Endodermal cell (in vitro differentiated cells): Measurements from ENCODE around the gene FAAP100. TPM values are rescaled to one million over a fixed set of nuclear protein-coding genes. Genes with fewer than 3 reads are reported as not detected.

Source experiments
- DNase-seq: peaks from one replicate; pipeline ENCODE4 v3.0.0-alpha.2; 2017
- H3K27ac ChIP-seq: 2 replicates; pipeline ENCODE4 v1.5.1; 2013; ENCODE audit warnings: mild to moderate bottlenecking, low read depth, low read length, moderate library complexity
- H3K27me3 ChIP-seq: 2 replicates; pipeline ENCODE4 v1.6.1; 2013; ENCODE audit warnings: mild to moderate bottlenecking, low read length, moderate library complexity; ENCODE audit not compliant: insufficient read depth, control insufficient read depth, poor library complexity, severe bottlenecking
- H3K36me3 ChIP-seq: 2 replicates; pipeline ENCODE4 v1.7.0; 2013; ENCODE audit warnings: mild to moderate bottlenecking, low read length, moderate library complexity; ENCODE audit not compliant: control insufficient read depth, insufficient read depth
- H3K4me1 ChIP-seq: one replicate; pipeline ENCODE4 v1.7.0; 2013; ENCODE audit warnings: low read length; ENCODE audit not compliant: control insufficient read depth, insufficient read depth
- H3K4me3 ChIP-seq: 2 replicates; pipeline ENCODE4 v1.5.1; 2013; ENCODE audit warnings: mild to moderate bottlenecking, low read length, moderate library complexity
- H3K9ac ChIP-seq: 2 replicates; pipeline ENCODE4 v1.6.1; 2013; ENCODE audit warnings: mild to moderate bottlenecking, low read length, moderate library complexity; ENCODE audit not compliant: poor library complexity, severe bottlenecking; ENCODE audit errors: extremely low read depth
- H3K9me3 ChIP-seq: 2 replicates; pipeline ENCODE4 v1.6.1; 2013; ENCODE audit warnings: mild to moderate bottlenecking, low read length, moderate library complexity; ENCODE audit not compliant: control insufficient read depth
- H3K27ac Mint-ChIP-seq: 2 replicates; pipeline ENCODE4 v1.8.0; 2020; ENCODE audit warnings: mixed read lengths
- H3K27me3 Mint-ChIP-seq: 2 replicates; pipeline ENCODE4 v1.8.0; 2021; ENCODE audit warnings: mild to moderate bottlenecking, mixed read lengths; ENCODE audit not compliant: insufficient read depth
- H3K36me3 Mint-ChIP-seq: 2 replicates; pipeline ENCODE4 v1.8.0; 2020; ENCODE audit warnings: low read depth, mixed read lengths
- H3K4me1 Mint-ChIP-seq: 2 replicates; pipeline ENCODE4 v1.8.0; 2020; ENCODE audit warnings: mixed read lengths
- H3K4me3 Mint-ChIP-seq: 2 replicates; pipeline ENCODE4 v1.8.0; 2020; ENCODE audit warnings: mild to moderate bottlenecking, moderate library complexity, mixed read lengths
- H3K9me3 Mint-ChIP-seq: 2 replicates; pipeline ENCODE4 v1.8.0; 2020; ENCODE audit warnings: mild to moderate bottlenecking, mixed read lengths
- WGBS, 2 experiments: methylation state at CpG; one replicate each; pipeline versions ENCODE4 v1.1.5 to v1.1.7; 2013; ENCODE audit warnings: missing lambda C conversion rate in 2 of 2, mixed read lengths in 1 of 2; ENCODE audit not compliant: insufficient coverage in 1 of 2, insufficient read length in 1 of 2; 5-methylcytosine and 5-hydroxymethylcytosine counted together
- total RNA-seq, 2 donors: library from RNA; stranded (reverse); fragmentation: NEBNext Ultra II Directional in 1 of 2; extraction: Animal tissue kit (Norgen Biotek cat#: 25700) in 1 of 2; gene quantifications; 2 replicates in 1 of 2; 3 replicates in 1 of 2; pipeline ENCODE4 v1.2.1, GENCODE V29; 2021
- TF ChIP-seq, protein P1 (sequence below): fragments of 200-600 bp; sonication (generic); conservative IDR thresholded peaks from 2 replicates; pipeline ENCODE4 v1.5.0; 2021; ENCODE audit warnings: antibody characterized with exemption, mild to moderate bottlenecking

Gene FAAP100
- total RNA-seq, 2 donors from 2014 or later = 34.5 to 39.5 TPM

GRCh38 chr17:81556863-81557262 is 4.7 kb upstream of the FAAP100 start:
- Mint-ChIP-seq H3K4me1 (peaks cover 5% of the 10 kb centered on the region), H3K36me3 (peaks cover 27% of the 10 kb centered on the region), H3K27me3 (no peaks in the 10 kb centered on the region), H3K4me3 (no peak overlapping the region), H3K9me3 (no peaks in the 10 kb centered on the region), H3K27ac (no peak overlapping the region)
- Histone ChIP-seq H3K9ac (no peak overlapping the region), H3K4me1 (peaks cover 3% of the 10 kb centered on the region), H3K27ac (no peak overlapping the region), H3K4me3 (no peak overlapping the region), H3K9me3 (no peaks in the 10 kb centered on the region), H3K27me3 (no peaks in the 10 kb centered on the region), H3K36me3 (peaks cover 38% of the 10 kb centered on the region)
- DNase-seq = no peak
- TF ChIP-seq, protein P1, sequence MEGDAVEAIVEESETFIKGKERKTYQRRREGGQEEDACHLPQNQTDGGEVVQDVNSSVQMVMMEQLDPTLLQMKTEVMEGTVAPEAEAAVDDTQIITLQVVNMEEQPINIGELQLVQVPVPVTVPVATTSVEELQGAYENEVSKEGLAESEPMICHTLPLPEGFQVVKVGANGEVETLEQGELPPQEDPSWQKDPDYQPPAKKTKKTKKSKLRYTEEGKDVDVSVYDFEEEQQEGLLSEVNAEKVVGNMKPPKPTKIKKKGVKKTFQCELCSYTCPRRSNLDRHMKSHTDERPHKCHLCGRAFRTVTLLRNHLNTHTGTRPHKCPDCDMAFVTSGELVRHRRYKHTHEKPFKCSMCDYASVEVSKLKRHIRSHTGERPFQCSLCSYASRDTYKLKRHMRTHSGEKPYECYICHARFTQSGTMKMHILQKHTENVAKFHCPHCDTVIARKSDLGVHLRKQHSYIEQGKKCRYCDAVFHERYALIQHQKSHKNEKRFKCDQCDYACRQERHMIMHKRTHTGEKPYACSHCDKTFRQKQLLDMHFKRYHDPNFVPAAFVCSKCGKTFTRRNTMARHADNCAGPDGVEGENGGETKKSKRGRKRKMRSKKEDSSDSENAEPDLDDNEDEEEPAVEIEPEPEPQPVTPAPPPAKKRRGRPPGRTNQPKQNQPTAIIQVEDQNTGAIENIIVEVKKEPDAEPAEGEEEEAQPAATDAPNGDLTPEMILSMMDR = no peak
- WGBS, 2 experiments = 94 to 96% methylated on average over 4 to 6 of the region's 6 CpGs

- Mint-ChIP-seq H3K9me3 (no peaks in the 10 kb centered on the region), H3K36me3 (peaks cover 22% of the 10 kb centered on the region), H3K4me3 (no peak overlapping the region), H3K27ac (no peak overlapping the region), H3K27me3 (no peaks in the 10 kb centered on the region), H3K4me1 (peaks cover 8% of the 10 kb centered on the region)
- 87 to 95% methylated on average over 8 to 9 of the region's 9 CpGs for WGBS, 2 experiments
- Histone ChIP-seq H3K9me3 (no peaks in the 10 kb centered on the region), H3K4me1 (peaks cover 3% of the 10 kb centered on the region), H3K27ac (no peak overlapping the region), H3K4me3 (no peak overlapping the region), H3K9ac (no peak overlapping the region), H3K36me3 (peaks cover 32% of the 10 kb centered on the region), H3K27me3 (no peaks in the 10 kb centered on the region)
- DNase-seq = no peak
- TF ChIP-seq, protein P1 = no peak
Measured at GRCh38 chr17:81556175-81556691, 4.1 kb upstream of the FAAP100 start.

- DNase-seq = no peak
- H3K9ac ChIP-seq = peak overlapping the region; percentile 36
- peaks cover 3% of the 10 kb centered on the region for H3K4me1 ChIP-seq
- Mint-ChIP-seq H3K4me1 (peaks cover 10% of the 10 kb centered on the region), H3K27ac (peak overlapping the region; percentile 90), H3K36me3 (peaks cover 26% of the 10 kb centered on the region), H3K4me3 (peak overlapping the region; percentile 79), H3K27me3 (no peaks in the 10 kb centered on the region), H3K9me3 (no peaks in the 10 kb centered on the region)
- H3K36me3 ChIP-seq = peaks cover 32% of the 10 kb centered on the region
- 66 to 79% methylated on average over 19 to 24 of the region's 24 CpGs for WGBS, 2 experiments
- TF ChIP-seq, protein P1 = no peak
- peak overlapping the region; percentile 95 for H3K4me3 ChIP-seq
- H3K27me3 ChIP-seq = no peaks in the 10 kb centered on the region
- H3K27ac ChIP-seq = peak overlapping the region; percentile 49
- H3K9me3 ChIP-seq = no peaks in the 10 kb centered on the region
Measured at GRCh38 chr17:81553616-81554181, 1.5 kb upstream of the FAAP100 start.
